Right lobe of liver (tissue), 6 donors: ENCODE measurements around the gene POGLUT2. TPM values are rescaled to one million over a fixed set of nuclear protein-coding genes. Genes with fewer than 3 reads are reported as not detected.

Experiments
- ATAC-seq, 4 donors: fragments of 200-7000 bp; cut with Tn5 transposase; one replicate each; pipeline ENCODE4 v1.9.1; 2020; ENCODE audit warnings: mild to moderate bottlenecking in 4 of 4, moderate library complexity in 4 of 4
- DNase-seq, 3 donors: peaks; one replicate each; pipeline ENCODE4 v3.0.0-alpha.2; 2020
- H3K27ac ChIP-seq, 3 donors: fragments of 200-600 bp; one replicate each; pipeline ENCODE4 v1.8.0; 2022
- H3K27me3 ChIP-seq, 2 donors: fragments of 200-600 bp; one replicate each; pipeline ENCODE4 v1.8.0; 2022
- H3K36me3 ChIP-seq, 4 donors: fragments of 200-600 bp; sonication (generic) in 1 of 4; one replicate each; pipeline versions ENCODE4 v1.5.1 to v1.8.0; 2017 to 2022; ENCODE audit warnings: control low read depth in 1 of 4
- H3K4me1 ChIP-seq, 4 donors: fragments of 200-600 bp; sonication (generic) in 1 of 4; one replicate each; pipeline versions ENCODE4 v1.5.1 to v1.8.0; 2017 to 2022; ENCODE audit warnings: control low read depth in 1 of 4
- H3K4me3 ChIP-seq, 3 donors: fragments of 200-600 bp; one replicate each; pipeline ENCODE4 v1.8.0; 2022
- H3K9me3 ChIP-seq, 4 donors: fragments of 200-600 bp; sonication (generic) in 1 of 4; one replicate each; pipeline versions ENCODE4 v1.5.1 to v1.8.0; 2017 to 2022; ENCODE audit warnings: control low read depth in 1 of 4
- CTCF ChIP-seq, 4 donors: fragments of 200-600 bp in 3 of 4; fragments of 450-650 bp in 1 of 4; IDR thresholded peaks; one replicate each; pipeline versions ENCODE4 v1.5.1 to v1.8.0; 2016 to 2022; ENCODE audit warnings: antibody characterized with exemption in 4 of 4, mild to moderate bottlenecking in 2 of 4
- POLR2A ChIP-seq: fragments of 450-650 bp; IDR thresholded peaks from one replicate; pipeline ENCODE4 v1.6.1; 2017; ENCODE audit warnings: antibody characterized with exemption, mild to moderate bottlenecking
- whole genome bisulfite sequencing: methylation state at CpG from one replicate; pipeline ENCODE4 v1.1.6; 2018; ENCODE audit warnings: low coverage, low lambda C conversion rate; ENCODE audit not compliant: insufficient coverage; ENCODE audit errors: missing lambda C conversion rate; 5-methylcytosine and 5-hydroxymethylcytosine counted together
- intact Hi-C, 2 donors: fragments of 100-400 bp; cut with DNase I; formaldehyde crosslinking; loops; one replicate each; pipeline versions ENCODE4 v1.11.2 to v1.14.1; 2022
- total RNA-seq, 6 experiments: library from RNA; depleted of rRNA in 2 of 6; stranded (reverse); fragments of >200 nt in 2 of 6; fragmentation: NEBNext Ultra II Directional in 3 of 6; extraction: Animal tissue kit (Norgen Biotek cat#: 25700) in 3 of 6; gene quantifications; one replicate each; pipeline versions ENCODE4 v1.1.0 to v1.2.4, GENCODE V29; 2016 to 2023
- donor health status: DM: no; HTN: yes; CAD: no.
- donor health status: DM: no; HTN: no; CAD: no.
- donor health status: DM: no; HTN: no; CAD: no.
- donor health status: DM: no; HTN: yes; CAD: no.
- donor health status: DM: no; HTN: yes; CAD: no.

The POGLUT2 gene
- total RNA-seq, 6 experiments from 2014 or later: 3.8 to 7.7 (median 5.3) TPM

GRCh38 chr13:102770435-102770834 is 28.3 kb downstream of the POGLUT2 start:
- Histone ChIP-seq H3K36me3 (no peaks in the 10 kb centered on the region), H3K4me1 (peaks cover 0 to 21% (median 6%) of the 10 kb centered on the region in 4 donors), H3K9me3 (no peaks in the 10 kb centered on the region), H3K4me3 (no peak overlapping the region), H3K27ac (peak overlapping the region; percentile 40 to 94 (median 57)), H3K27me3 (no peaks in the 10 kb centered on the region)
- TF ChIP-seq POLR2A: peak; percentile 17
- TF ChIP-seq CTCF (IDR thresholded peaks at IDR 0.05): no peak
- intact Hi-C loops: no loop called here
- 28% methylated on average over 2 of the region's 2 CpGs for WGBS
- ATAC-seq (peak in 3 of 4 donors; percentile 5 to 33 (median 26)), DNase-seq (peak in 1 of 3 donors; percentile 62)

DNA sequence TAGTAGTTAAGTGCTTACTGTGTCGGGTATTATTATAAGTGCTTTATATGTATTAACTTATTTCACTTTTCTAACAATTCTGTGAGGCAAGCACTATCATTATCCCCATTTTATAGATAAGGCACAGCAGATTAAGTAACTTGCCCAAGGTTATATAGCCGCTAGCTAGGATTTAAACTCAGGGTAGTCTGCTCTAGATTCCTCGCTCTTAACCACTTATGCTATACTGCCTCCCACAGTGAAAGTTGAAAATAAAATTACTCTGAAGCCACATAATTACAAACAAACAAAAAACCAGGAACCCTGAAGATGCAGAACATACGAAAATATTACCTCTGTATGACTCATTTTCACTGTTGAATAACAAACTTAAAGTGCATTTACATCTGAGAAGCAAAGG is 29.1 kb downstream of the POGLUT2 start:
- DNase-seq: no peak
- intact Hi-C loops: no loop called here
- TF ChIP-seq POLR2A: no peak
- no peak for TF ChIP-seq CTCF (IDR thresholded peaks at IDR 0.05)
- H3K27ac ChIP-seq: peak overlapping the region in 2 of 3 donors; percentile 57 to 94
- peaks cover 0 to 21% (median 6%) of the 10 kb centered on the region in 4 donors for H3K4me1 ChIP-seq
- ATAC-seq: no peak
- 48% methylated on average over 4 of the region's 4 CpGs for WGBS
- H3K36me3 ChIP-seq: no peaks in the 10 kb centered on the region
- no peak overlapping the region for H3K4me3 ChIP-seq
- no peaks in the 10 kb centered on the region for H3K9me3 ChIP-seq
- no peaks in the 10 kb centered on the region for H3K27me3 ChIP-seq

- no peak overlapping the region for H3K27ac ChIP-seq
- DNase-seq: no peak
- 29% methylated on average over 2 of the region's 2 CpGs for WGBS
- no peak for TF ChIP-seq POLR2A
- TF ChIP-seq CTCF (IDR thresholded peaks at IDR 0.05): no peak
- H3K27me3 ChIP-seq: no peaks in the 10 kb centered on the region
- no peaks in the 10 kb centered on the region for H3K9me3 ChIP-seq
- intact Hi-C loops: no loop called here
- H3K36me3 ChIP-seq: no peaks in the 10 kb centered on the region
- peaks cover 0 to 21% (median 6%) of the 10 kb centered on the region in 4 donors for H3K4me1 ChIP-seq
- H3K4me3 ChIP-seq: no peak overlapping the region
- no peak for ATAC-seq
These were observed 29.9 kb downstream of the POGLUT2 start for GRCh38 chr13:102768909-102769308.

- 86% methylated on average over 1 of the region's 1 CpG for WGBS
- ATAC-seq (peak in 1 of 4 donors; percentile 28), DNase-seq (no peak)
- Histone ChIP-seq H3K36me3 (no peaks in the 10 kb centered on the region), H3K9me3 (no peaks in the 10 kb centered on the region), H3K27ac (no peak overlapping the region), H3K27me3 (no peaks in the 10 kb centered on the region), H3K4me1 (no peaks in the 10 kb centered on the region), H3K4me3 (no peak overlapping the region)
- TF ChIP-seq CTCF (IDR thresholded peaks at IDR 0.05) (no peak), POLR2A (no peak)
- intact Hi-C loops: no loop called here
These were observed 35.0 kb downstream of the POGLUT2 start for GRCh38 chr13:102763741-102764140.

DNA sequence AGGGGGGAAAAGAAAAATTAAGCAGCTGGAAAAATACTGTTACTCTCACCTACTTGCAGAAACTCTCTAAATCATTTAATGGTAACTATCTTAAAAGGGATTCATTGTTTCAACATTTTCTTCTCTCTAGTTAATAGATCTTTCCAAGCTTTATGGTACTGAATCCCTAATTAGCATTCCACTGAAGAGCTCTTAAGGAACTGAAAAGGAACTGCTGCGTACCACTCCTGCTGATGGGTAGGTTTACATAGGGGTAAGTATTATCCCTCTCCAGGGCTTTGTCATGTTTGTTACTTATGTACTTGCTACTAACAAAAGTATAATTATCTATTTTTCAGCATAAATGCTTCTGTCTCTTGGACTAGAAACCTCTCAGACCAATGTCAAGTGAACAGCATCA is 37.7 kb downstream of the POGLUT2 start:
- TF ChIP-seq POLR2A (no peak), CTCF (IDR thresholded peaks at IDR 0.05) (no peak)
- Histone ChIP-seq H3K4me3 (no peak overlapping the region), H3K4me1 (no peaks in the 10 kb centered on the region), H3K9me3 (no peaks in the 10 kb centered on the region), H3K36me3 (no peaks in the 10 kb centered on the region), H3K27me3 (no peaks in the 10 kb centered on the region), H3K27ac (no peak overlapping the region)
- intact Hi-C loops: no loop called here
- WGBS: 90% methylated on average over 1 of the region's 1 CpG
- no peak for DNase-seq
- ATAC-seq: no peak
